ENCODE results near the gene CCNG1. TPM values are rescaled to one million over a fixed set of nuclear protein-coding genes. Genes with fewer than 3 reads are reported as not detected.

Gene CCNG1
- total and polyA plus RNA-seq, 9 of the 15 experiments (the other 6 are each of a cell fraction or from before 2014, with no cell fraction given) = 121 to 293 (median 245) TPM

GRCh38 chr5:163434401-163434866, 3.0 kb upstream of the CCNG1 start (continued):
- TF ChIP-seq ZNF277 (CRISPR knock-in tag; IDR thresholded peaks at IDR 0.05; ENCODE audit: borderline replicate concordance) (no peak), PHB (CRISPR knock-in tag; IDR thresholded peaks at IDR 0.05) (no peak), THRB (CRISPR knock-in tag; conservative IDR thresholded peaks at IDR 0.05) (no peak), ZBTB2 (IDR thresholded peaks at IDR 0.05) (no peak; the same call in 1 of the 2 replicates), U2AF2 (optimal IDR thresholded peaks at IDR 0.05; ENCODE audit: low read depth, low read length) (no peak), BRCA1 (IDR thresholded peaks at IDR 0.05) (no peak), BRCA1 (CRISPR knock-in tag; IDR thresholded peaks at IDR 0.05) (no peak), NR0B1 (IDR thresholded peaks at IDR 0.05; ENCODE audit: partially characterized antibody) (no peak), STAT5B (CRISPR knock-in tag; IDR thresholded peaks at IDR 0.05) (no peak), ZBTB17 (CRISPR knock-in tag; IDR thresholded peaks at IDR 0.05) (0 out of 2 replicates have a peak, but pooled peaks have one; percentile 20), ZNF780A (CRISPR knock-in tag; IDR thresholded peaks at IDR 0.05) (no peak), ZNF143 (CRISPR knock-in tag; IDR thresholded peaks at IDR 0.05) (no peak), MEIS2 (IDR thresholded peaks at IDR 0.05; ENCODE audit: partially characterized antibody) (peak; percentile 32), SMAD4 (CRISPR knock-in tag; conservative IDR thresholded peaks at IDR 0.05) (peak; percentile 42), ZNF232 (CRISPR knock-in tag; IDR thresholded peaks at IDR 0.05) (no peak), ZNF584 (CRISPR knock-in tag; IDR thresholded peaks at IDR 0.05; ENCODE audit: low read depth) (no peak), ZNF785 (CRISPR knock-in tag; IDR thresholded peaks at IDR 0.05) (no peak), ZNF609 (CRISPR knock-in tag; IDR thresholded peaks at IDR 0.05; ENCODE audit: borderline replicate concordance) (no peak), BCOR (IDR thresholded peaks at IDR 0.05) (no peak)
